Stimulated activated CD8-positive, alpha-beta memory T cell treated with anti-CD3 and anti-CD28 coated beads, Interleukin-12 subunit alpha, Interleukin-12 subunit beta, amount 100 ng/mL, for 1 hour (primary cell): ENCODE data around the gene PPIF.
"Not testable (repeated sequence)": the region's sequence is repeated elsewhere in the genome, so short reads cannot be mapped to it uniquely, and the experiment has no call there.

Source experiments
- DNase-seq: peaks from one replicate; pipeline ENCODE4 v3.0.0-alpha.2; 2020; ENCODE audit warnings: low read depth

The PPIF gene

DNA sequence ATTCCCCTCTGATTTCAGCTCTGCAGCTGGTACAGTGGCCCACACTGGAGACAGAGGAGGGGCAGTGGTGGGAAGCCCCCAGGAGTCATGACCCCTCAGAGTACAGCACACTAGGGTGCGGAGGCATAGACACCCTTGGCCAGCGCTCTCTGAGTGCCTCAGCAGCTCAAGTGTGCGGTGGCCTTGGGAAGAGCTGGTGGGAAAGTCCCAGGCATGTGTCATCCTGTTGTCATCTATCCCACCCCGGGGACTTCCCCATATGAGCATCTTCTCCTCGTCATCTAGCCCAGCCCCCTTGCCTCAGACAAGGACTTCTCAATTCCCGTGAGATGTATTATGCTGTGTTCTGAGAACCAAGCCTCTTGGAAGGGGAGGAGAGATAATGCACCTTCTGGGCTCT is 15.6 kb upstream of the PPIF start:
- peak; percentile 29 for DNase-seq

DNA sequence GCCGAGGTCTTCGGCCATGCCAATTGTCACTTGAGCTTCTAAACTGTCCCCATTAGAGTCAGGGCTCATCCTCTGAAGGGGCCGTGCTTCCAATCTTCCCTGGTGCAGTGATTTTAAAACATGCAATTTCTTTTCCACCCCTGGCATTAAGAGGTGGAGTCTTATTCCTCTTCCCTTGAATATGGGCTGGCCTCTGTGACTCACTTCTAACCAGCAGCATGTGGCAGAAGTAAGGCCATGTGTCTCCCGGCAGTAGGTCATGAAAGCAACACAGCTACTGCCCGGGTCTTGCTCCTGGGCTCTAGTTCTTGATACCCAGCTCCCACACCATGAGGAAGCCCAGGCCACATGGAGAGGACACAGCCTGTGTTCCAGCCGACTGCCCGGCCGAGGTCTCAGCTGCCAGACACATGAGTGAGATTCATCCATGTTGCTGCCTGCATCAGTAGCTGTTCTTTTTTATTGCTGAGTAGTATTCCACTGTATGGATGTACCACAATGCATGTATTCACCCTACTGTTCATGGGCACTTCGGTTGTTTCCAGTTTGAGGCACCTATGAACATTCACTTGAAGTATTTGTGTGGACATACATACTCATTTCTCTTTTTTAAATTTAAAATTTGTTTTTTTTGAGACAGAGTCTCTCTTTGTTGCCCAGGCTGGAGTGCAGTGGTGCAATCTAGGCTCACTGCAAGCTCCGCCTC is 14.5 kb upstream of the PPIF start:
- not testable (repeated sequence) for DNase-seq

DNA sequence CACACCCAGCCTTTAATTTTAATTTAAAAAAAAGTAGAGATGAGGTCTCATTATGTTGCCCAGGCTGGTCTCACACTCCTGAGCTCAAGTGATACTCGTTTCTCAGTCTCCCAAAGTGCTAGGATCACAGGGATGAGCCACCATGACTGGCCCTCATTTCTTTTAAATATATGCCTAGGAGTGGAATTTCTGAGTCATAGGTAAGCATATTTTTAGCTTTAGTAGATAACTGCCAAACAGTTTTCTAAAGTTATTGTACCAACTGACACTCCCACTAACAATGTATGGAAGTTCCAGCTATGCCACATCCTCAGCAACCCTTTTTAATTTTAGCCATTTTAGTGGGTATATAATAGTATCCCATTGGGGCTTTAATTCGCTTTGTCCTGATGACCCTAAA is 13.8 kb upstream of the PPIF start:
- DNase-seq: no peak

DNA sequence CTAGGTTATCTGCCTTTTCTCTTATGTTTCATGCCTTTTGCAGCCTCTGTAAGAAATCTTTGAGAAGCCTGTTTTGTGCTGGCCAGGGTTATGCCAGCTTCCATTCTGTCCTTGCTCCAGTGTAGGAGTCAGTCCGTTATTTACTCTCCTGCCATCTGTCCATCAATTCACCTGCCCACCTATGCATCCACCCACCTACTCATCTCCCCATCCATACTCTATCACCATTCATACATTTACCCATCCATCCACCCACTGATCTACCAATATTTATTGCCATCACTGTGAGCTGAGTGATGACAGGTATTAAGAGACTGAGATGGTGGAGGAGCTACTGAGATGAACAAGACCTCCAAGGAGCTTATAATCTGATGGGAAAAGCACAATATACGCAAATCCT is 12.7 kb upstream of the PPIF start:
- DNase-seq: no peak

DNA sequence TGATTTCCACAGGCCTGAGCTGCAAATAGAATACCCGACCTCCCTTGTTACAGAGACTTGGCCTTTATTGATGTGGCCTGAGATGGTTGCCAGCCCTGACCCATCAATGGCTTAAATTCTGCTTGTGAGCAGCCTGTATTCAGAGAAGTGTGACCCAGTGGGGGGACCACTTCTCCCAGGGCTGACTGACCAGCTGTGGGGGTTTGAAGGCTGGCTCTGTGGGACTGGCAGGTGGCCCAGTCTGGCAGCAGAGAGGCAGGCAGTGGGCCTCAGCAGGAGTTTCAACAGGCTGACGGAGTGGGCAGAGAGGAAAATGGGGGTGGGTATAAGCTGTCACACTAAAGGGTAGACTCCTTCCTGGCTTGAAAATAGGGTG is 12.2 kb upstream of the PPIF start:
- DNase-seq: no peak

DNA sequence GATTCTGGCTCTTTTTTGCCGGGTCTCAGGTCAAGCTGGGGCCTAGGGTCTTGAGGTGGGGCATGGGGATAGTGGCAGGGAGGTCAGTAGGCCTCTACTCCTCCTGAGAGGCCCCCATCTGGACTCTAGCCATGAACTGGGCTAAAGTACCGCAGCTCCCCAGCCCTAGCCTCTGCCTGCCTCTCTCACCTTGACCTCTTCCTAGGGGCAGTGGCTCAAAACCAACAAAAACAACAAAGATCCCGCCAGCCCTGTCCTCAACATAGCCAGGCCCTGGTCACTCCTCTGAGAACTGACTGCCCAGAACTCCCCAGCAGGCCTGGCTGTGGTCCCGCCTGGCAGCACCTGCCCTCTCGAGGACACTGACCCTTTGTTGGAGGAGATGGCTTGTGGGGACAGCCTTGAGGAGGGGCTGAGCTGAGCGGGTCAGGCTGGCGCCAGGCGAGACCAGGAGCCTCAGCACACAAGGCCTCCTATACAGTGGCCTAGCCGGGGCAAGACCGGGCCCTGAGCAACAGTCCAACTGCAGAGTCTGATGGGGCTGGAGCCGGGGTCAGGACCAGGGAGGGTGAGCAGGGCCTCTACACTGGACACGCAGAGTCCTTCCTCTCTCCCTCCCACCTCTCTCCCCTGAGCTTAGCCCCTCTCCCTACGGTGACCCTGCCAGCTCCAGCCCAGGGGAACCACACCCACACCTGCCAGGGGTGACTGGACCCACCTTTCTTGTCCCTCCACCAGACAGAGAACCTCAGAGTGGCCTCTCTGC is 11.6 kb upstream of the PPIF start:
- DNase-seq: no peak

DNA sequence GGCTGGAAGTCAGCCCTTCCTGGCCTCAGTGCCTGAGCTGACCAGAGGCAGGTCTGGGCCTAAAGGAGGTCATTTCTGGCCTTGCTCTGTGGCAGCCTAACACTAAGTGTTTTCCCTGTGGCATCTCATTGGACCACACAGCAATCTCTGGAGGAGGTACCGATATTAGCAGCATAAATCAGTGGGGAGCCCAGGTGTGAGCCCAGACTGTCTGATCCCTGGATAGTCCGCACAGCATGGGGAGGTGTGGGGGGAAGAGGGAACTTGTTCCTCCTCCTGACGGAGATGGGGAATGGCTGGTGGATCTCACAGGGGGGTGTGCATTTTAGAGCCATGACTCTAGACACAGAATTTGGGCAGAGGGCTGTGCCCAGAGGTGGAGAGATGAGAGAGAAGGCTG is 11.0 kb upstream of the PPIF start:
- DNase-seq: no peak

DNA sequence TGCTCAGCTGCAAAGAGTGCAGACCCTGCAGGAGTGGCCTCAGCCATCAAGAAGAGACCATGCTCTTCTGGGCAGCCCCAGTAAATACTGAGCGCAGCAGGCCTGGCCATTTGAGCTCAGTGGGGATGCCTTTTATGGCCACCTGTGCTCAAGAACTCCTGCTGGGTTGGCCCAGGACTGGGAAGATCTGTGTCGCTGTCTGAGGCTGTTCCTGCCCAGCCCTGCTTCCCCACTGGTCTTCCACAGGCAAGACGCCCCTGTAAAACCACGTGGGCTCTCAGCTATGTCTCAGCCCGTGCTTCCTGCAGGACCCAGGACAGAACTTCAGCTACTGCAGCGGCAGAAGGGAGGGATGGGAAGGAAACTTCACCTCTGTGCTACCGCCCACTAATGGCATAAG is 10.5 kb upstream of the PPIF start:
- DNase-seq: no peak

DNA sequence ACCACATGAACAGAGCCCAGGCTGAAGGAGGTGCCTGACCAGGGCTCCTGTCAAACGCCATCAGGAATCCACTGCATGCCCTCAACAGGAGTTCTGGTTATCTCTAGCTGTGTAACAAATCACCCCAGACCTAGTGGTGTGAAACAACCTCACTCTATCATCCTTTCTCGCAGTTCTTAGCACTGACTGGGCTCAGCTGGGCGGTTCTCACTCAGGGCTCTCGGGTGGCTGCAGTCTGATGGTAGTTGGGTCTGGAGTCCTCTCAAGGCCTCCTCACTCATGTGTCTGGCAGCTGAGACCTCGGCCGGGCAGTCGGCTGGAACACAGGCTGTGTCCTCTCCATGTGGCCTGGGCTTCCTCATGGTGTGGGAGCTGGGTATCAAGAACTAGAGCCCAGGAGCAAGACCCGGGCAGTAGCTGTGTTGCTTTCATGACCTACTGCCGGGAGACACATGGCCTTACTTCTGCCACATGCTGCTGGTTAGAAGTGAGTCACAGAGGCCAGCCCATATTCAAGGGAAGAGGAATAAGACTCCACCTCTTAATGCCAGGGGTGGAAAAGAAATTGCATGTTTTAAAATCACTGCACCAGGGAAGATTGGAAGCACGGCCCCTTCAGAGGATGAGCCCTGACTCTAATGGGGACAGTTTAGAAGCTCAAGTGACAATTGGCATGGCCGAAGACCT is 9.3 kb upstream of the PPIF start:
- not testable (repeated sequence) for DNase-seq

DNA sequence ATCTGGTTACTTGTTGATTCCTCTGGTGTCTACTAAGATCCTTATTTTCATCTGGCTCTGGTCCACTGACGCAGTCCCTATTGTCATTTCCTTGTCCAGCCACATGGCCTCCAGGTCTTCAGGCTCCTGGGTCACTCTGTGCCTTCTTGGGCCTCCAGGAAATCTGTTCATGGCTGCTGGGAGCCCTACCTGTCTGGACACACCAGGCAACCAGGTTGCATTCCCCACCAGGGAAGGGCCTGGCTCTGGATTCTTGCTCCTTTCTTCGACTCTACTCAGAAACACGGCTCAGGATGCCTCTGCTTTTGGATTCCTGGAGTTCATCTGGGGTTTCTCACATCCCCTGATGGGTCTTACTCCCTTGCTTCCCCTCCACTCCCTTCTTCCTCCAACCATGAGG is 8.0 kb upstream of the PPIF start:
- DNase-seq: no peak

DNA sequence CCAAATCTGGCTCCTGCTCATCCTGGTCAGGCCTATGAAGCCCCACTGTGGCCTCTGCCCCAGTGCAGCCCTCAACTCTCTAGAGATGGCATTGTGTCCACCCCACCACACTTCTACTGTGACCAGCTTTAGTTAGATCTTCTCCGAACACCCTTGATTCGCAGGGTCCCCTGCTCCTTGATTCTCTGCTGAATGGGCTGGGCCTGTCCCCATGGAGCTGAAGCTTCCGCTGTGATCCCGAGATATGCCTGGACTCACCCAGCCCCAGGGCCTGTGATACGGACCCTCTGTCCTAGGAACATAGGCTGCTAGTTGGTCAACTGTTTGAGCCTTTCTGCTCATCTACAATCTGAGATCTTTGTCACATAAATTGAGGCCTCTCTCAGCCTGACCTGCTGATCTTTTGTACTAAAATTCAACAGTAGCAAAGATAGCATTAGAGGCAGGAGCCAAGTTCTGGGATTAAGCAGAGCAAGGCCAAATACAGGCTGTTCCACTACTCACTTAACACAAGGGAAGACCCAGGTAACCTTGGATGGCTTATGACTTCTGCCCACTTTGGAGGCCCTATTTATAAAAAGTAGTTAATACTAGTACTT is 6.5 kb upstream of the PPIF start:
- DNase-seq: no peak

DNA sequence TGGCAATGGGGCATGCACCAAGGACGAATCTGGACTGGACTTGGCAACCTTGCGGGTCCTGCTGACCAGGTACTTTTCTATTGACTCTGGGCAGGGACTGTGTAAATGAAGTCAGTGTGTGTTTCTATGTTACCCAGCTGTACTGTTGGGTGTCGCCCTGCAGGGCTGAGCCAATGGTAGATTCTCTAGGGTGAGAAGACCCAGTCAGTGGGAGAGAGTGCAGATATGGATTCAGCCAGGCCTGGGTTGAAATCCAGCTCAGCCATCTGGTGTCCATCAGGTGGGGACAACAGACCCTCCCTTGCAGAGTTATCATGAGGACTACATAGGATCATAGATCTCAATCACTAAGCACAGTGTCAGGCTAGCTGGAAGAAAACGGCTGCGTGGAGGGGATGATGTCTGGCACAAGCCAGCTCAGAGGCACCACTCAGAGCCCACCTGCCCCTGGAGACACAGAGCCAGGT is 4.9 kb upstream of the PPIF start:
- no peak for DNase-seq

DNA sequence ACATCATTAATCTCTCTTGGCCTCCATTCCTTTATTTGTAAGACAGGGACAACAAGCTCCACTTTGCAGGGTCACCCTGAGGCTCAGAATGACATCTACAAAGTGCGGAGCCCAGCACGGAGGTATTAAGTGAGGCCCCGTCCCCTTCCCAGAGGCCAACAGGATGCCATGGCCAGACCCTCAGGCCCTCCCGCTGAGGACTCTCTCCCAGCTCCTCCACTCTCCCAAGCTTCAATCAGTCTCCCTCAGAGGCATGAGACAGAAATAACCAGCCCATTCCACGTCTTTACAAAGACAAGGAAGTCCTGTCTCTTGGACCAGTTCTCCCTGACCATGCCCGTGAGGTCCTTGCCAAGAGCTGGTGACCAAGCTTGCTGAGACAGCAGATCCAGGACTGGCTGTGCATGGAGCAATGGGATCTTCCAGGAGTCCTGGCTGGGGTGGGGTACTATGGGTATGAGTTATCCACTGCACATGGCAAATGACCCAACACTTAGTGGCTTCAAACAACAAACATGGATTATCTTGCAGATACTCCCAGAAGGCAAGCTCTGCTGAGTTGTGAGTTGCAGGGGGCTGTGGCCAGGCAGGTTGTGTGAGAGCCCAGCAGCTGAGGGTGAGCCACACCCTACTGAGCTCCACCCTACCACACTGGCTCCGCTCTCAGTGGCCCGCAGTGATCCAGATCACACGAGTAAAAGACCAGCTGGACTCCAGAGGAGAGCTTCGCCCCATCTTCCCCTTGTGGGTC is 4.3 kb upstream of the PPIF start:
- DNase-seq: no peak

DNA sequence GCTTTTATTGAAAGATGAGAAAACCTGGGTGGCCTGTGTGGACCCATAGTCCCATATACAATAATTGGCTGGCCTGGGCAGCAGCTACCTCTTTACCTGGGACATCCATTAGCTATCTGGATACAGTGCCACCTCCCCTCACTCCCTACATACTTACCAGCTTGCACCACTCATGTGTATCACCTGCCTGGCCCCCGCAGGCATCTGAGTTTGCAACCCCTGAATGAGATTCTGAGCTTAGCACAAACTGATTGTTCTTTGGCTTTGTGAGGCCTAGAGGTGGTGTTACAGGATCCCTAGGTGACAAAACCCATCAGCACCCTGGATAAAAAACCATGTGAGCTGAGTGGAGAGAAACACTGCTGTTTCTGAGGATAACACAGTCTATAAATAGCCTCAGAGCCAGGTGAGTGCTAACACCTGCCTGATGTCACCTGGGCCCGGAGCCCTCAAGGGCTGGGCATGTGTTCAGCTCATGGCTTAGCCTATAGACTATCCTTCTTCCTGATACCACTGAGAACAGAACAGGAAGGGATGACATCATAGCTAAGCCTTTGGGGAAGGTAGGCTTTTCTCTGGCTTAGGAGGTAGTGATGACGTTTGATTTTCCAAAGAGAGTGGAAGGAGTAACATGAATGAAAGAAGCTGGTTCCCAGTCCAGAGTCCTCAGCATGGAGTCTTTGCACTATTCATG is 2.6 kb upstream of the PPIF start:
- no peak for DNase-seq

DNA sequence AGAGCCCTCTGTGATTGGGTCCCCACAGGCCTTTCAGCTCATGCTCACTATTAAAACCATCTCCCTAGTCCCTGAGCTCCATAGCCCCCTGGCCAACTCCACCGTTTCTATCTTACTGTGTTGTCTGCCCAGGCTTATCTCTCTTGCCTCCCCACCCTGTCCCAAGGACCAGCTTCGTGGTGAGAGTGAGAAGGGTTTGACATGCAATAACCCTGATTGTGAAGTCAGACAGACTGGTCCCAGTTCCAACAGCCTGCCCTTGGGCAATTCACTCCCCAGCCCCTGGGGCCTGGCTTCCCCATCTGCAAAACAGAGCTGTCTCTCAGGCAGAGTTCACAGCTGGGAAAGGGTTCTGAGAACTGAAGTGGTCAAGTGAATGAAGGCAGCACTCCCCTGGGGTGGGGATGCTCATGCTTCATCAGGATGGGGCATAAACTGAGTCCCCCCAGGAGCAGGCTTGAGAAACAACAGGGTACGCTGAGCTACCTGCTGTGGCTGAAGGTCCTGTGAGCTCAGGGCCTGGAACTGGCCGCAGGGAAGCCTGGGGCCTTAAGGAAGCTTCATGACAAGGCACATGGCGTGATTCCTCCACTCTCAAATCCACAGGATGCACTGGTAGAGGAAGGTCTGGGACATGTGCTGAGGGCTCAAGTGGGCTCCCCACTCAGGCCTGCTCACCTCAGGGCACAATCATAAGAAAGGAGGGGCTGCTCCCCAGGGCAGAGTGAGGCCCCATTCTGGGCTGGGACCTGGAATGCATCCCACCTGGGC is 1.8 kb upstream of the PPIF start:
- DNase-seq: no peak

DNA sequence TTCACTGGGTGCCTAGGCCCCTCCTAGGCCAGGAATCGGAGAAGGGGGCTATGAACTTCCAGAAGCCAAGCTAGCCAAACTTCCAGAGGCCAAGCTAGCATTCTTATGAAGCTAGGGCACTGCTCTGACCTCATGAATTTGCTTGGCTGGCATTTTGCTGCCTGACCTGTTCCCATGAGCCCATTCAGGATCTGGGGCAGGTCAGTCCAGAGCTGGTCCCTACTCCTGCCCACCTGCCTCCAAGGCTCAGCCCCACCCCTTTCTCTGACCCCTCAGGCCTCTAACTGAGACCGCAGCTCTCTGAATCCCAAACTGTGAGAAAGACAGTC is 1.3 kb upstream of the PPIF start:
- no peak for DNase-seq

DNA sequence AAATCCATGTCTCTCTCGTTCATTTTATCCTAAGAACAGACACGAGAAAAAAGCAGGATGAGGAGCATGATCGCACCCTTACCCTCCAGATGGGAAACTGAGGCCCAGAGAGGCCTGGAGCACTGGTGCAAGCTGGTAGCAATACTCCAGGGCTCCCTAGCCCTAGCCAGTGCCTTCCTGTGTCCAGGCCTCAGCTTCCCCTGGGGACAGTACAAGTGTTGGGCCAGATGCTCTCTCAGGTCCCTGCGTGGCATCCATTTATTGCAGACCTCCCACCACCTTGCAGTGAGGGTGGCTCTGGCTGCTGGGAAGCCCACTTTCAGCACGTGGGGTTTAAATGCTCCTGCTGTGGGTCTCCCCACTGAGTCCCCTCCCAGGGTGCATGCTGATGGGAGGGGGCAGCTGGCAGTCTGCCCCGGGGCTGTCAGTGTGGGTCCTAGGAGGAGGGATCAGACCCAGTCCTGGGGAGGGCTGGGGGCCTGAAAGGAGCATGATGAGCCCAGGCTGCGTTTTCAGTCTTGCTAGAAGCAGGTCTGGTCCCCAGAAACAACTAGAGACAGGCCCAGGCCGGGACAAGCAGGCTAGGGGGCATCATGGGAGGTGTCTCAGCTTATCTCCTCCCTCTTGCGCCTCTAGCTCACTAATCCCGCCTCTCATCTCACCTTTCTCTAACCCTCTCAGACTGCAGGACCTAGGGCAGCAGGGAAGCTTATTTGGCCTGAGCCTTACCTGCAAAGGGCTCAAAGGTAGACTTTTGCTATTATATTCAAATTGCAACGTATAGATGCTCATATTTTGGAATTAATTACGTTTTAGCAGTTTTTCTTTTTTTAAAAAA is 662 bp upstream of the PPIF start:
- DNase-seq: no peak

DNA sequence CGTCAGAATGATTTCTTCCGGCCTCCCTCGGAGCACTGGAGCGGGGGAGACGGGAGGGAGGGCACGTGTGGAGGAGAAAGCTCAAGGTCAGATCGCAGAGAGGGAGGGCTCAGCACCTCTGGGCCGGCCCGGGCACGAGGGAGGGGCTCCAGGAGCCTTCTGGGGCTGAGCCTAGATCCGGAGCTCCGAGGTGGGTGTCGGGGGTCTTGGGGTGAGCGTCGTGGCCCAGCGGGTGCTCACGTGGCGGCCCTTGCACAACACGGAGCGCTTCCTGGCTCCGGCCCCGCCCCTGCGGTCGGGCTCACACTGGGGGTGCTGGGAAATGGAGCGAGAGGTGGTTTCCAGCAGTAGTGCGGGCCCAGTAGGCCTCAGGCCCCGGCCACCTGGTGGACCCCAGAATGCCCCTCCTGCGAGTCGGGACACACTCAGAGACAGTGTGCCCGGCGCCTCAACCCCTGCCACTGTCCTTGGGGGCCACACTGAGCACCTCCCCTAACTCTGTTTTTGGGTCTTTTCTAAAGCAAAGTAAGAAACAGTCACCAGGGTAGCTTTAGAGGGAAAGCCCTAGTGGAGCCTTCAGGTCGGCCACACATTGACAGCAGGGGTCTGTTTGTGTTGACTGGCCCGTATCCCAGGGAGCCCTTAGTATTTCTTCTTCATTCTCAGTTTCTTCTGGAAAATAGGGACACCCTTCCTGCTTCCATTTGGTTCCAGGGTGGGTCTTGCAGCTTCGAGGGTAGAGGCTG is 798 bp downstream of the PPIF start:
- peak; percentile 47 for DNase-seq

DNA sequence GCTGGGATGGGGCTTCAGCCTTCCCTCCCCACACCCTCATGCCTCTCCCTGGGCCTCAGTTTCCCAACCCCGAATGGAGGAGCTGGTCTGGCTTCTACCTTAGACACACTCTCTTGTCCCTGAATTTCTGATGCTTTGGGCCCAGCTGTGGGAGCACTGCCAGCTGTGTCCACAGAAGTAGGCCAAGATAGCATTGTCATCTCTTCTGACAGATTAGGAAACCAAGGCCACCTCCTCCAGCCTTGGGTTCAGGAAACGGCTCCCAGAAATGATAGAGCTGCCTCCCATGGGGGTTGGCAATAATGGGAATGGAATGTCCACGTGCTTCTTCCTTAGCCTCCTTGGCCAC is 1.3 kb downstream of the PPIF start:
- DNase-seq: no peak
